Measurements from ENCODE around the gene RDH16. TPM values are rescaled to one million over a fixed set of nuclear protein-coding genes. Genes with fewer than 3 reads are reported as not detected.

Gene RDH16
- total and polyA plus RNA-seq, 8 donors, result 0.20 to 1.1 (median 0.79) TPM

GRCh38 chr12:57003395-57003794 lies 46.0 kb upstream of the RDH16 start:
- H3K4me1 ChIP-seq, result peaks cover 12 to 41% of the 10 kb centered on the region in 2 donors
- no peak overlapping the region for H3K4me3 ChIP-seq
- intact Hi-C loops (cut with DNase I), result no loop called here
- no peaks in the 10 kb centered on the region for H3K9me3 ChIP-seq
- ATAC-seq (no peak), DNase-seq (no peak)
- H3K27ac ChIP-seq, result no peak overlapping the region
- H3K36me3 ChIP-seq, result peaks cover 0 to 39% of the 10 kb centered on the region in 2 donors
- no peaks in the 10 kb centered on the region for H3K27me3 ChIP-seq
- no peak for TF ChIP-seq CTCF (IDR thresholded peaks at IDR 0.05)

DNA sequence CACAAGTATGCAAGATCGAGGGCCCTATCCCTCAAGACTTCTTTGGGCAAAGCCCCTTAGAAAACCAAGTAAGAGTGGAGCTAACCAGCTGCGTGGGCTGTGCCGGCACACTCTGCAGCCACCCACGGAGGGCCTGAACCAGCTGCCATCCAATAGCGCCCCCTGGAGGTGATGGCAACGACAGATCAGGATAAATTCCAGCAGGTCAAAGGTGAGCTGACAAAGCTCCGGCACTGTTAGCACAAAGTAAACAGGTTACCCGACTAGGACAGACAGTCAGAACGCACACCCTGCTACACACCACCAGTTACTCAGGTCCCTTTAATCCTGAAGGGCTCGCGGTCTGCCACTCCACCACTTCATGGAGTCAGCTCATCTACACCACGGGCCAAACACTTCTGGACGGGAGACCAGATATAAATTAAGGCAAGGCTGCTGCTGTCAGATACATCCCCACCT lies 44.1 kb upstream of the RDH16 start:
- no peaks in the 10 kb centered on the region for H3K27me3 ChIP-seq
- intact Hi-C loops (cut with DNase I), result no loop called here
- peaks cover 8 to 30% of the 10 kb centered on the region in 2 donors for H3K4me1 ChIP-seq
- peak; percentile 75 for ATAC-seq
- no peak overlapping the region for H3K4me3 ChIP-seq
- peak in 2 of 4 donors; percentile 40 to 54 for DNase-seq
- no peaks in the 10 kb centered on the region for H3K9me3 ChIP-seq
- H3K36me3 ChIP-seq, result peaks cover 0 to 47% of the 10 kb centered on the region in 2 donors
- no peak overlapping the region for H3K27ac ChIP-seq
- TF ChIP-seq CTCF (IDR thresholded peaks at IDR 0.05), result peak; percentile 56 to 69

- ATAC-seq, result no peak
- peaks cover 0 to 47% of the 10 kb centered on the region in 2 donors for H3K36me3 ChIP-seq
- intact Hi-C loops (cut with DNase I), result no loop called here
- H3K9me3 ChIP-seq, result no peaks in the 10 kb centered on the region
- H3K27ac ChIP-seq, result no peak overlapping the region
- DNase-seq, result no peak
- H3K27me3 ChIP-seq, result no peaks in the 10 kb centered on the region
- no peak overlapping the region for H3K4me3 ChIP-seq
- peaks cover 6 to 24% of the 10 kb centered on the region in 2 donors for H3K4me1 ChIP-seq
- TF ChIP-seq CTCF (IDR thresholded peaks at IDR 0.05), result no peak
Measured at GRCh38 chr12:57000393-57000792, 43.0 kb upstream of the RDH16 start.

DNA sequence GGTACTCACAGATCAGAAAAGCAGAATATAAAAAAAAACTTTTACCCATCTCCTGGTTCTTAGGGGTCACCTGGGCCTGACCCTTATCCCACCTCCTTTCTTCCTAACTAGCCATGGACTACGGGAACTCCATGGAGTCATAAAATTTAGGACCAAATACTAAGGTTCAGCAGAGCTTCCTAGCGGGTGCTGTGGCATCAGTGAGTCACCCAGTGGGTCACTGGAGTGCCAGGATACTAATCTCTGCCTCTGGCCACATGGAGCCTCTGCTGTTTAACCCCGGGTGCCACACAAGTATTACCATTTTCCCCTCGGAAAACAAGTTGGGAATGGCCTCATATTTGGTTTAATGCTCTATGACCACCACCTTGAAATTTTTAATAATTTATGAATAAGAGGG lies 42.0 kb upstream of the RDH16 start:
- DNase-seq (no peak), ATAC-seq (no peak)
- Histone ChIP-seq H3K27ac (no peak overlapping the region), H3K36me3 (peaks cover 0 to 44% of the 10 kb centered on the region in 2 donors), H3K4me1 (peaks cover 0 to 18% of the 10 kb centered on the region in 2 donors), H3K27me3 (no peaks in the 10 kb centered on the region), H3K4me3 (no peak overlapping the region), H3K9me3 (no peaks in the 10 kb centered on the region)
- intact Hi-C loops (cut with DNase I), result no loop called here
- no peak for TF ChIP-seq CTCF (IDR thresholded peaks at IDR 0.05)

DNA sequence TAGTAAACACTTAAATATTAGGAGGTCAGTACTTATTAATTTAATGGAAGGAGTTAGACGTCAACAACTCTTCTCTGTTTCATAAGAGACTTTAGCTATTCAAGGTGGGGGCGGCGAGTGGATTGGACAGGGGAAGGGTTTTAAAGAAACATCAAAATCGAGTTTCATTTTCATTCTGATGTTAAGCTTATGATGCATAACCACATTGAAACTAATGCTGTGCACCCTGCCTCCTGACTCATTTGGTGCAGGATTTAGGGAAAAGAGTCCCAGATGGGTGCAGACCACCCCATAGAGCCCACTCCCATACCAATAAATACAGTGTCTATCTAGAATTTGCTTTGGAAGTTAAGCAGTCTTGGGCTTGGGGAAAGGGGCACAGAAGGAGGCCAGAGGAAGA lies 41.6 kb upstream of the RDH16 start:
- Histone ChIP-seq H3K4me3 (no peak overlapping the region), H3K27ac (no peak overlapping the region), H3K9me3 (no peaks in the 10 kb centered on the region), H3K36me3 (peaks cover 0 to 39% of the 10 kb centered on the region in 2 donors), H3K4me1 (peaks cover 0 to 18% of the 10 kb centered on the region in 2 donors), H3K27me3 (no peaks in the 10 kb centered on the region)
- no peak for ATAC-seq
- TF ChIP-seq CTCF (IDR thresholded peaks at IDR 0.05), result no peak
- intact Hi-C loops (cut with DNase I), result no loop called here
- DNase-seq, result no peak
